HG03521 (cell line): Measurements from ENCODE around the gene RBP5.
"Not testable (repeated sequence)": the region's sequence is repeated elsewhere in the genome, so short reads cannot be mapped to it uniquely, and the experiment has no call there.

Experiments
- ATAC-seq: cut with Tn5 transposase; IDR thresholded peaks from one replicate; pipeline ENCODE4 v1.9.1; 2021; ENCODE audit warnings: mild to moderate bottlenecking, moderate library complexity; ENCODE audit not compliant: unreplicated experiment

Gene RBP5

DNA sequence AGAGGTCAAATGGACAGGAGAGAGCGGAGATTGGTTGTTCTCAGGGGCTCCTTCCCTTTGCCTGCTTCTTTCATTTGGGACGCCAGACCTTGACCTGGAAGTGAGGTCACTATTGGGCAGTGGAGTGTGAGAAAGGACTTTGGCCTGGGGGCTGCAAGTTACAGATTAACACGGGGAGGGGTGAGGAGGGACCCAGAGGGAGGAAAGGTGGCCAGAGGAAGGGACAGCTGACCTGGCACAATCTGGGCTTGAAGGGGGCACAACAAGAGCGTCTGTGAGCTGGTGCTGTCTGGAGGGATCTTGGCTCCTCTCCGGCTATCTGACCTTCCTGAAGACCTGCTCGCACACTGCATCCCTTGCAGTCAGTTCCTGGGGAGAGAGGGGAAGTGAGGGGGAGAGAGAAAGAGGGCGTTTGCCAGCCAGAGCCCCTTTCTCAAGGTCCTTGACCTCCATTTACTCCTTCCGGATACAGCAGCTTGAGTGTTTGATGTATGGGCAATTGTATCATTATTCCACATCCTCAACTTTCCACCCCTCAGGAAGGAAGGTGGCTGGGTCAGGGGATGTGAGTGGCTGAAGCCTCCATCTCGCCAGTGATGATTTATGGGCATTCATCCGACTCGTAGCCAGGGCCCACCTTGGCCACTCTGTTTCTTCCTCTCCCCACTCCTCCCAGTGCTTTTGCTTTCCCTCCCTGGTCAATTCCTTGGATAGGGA is 4.7 kb downstream of the RBP5 start:
- ATAC-seq: no peak

DNA sequence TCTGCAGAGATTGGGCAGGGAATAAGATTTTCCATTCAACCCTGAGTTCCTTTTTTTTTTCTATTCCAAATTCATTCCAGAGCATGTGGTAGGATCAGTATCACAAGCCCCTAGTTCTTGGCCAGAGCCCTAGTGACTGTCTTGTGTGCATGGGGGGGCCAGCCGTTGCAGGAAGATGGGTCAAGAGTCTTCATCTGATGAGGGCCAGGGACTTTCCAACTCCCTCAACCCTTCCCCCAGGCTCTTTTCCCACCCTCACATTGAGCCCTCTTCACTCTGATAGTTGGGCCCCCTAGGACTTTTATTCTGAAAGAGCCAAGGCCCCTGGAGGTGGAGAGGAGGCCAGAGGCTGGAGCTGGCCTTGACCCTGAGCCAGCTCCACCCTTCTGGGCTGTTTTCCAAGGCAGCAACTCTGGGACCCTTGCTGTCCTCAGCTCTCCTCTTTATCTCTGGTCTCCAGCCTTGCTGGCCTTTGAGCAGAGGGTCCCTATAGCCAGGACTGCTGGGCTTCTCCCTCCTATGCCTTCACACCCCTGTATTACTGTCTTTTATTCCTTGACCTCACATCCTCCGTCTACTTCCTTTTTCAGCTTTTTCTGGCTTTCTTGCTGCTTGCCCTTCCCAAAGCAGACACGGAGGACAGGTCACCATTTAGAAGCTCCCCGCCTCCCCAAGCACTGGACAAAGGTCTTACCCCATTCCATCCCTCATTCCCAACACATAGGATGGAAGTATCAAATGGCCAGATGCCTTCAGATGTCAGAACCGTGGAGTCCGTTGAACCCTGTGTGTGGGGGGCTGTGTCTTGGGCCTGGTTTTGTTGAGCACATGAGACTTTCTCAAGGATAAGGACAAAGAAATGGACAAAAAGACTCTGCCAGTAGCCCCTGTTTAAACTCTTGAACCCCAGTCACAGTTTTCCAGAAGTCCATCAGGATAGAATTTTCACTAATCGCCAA is 5.6 kb downstream of the RBP5 start:
- ATAC-seq: no peak

DNA sequence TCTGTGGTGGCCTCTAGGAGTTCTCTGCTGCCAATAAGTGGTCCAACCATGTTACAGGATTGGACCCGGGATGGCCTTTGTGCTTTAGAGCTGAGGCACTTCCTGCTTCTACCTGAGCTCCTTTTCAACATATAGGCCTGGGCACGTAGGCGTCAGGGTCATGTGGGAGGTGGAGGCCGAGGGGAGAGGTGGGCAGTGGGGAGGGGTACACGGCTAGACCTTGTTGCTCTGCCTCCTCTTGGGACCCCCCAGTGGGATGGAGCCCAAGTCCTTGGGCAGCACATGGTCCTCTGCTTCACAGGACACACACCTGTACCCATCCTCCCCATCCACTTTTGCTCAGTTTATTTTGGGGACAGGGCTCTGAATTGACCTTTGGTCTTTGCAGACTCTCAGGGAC is 7.4 kb downstream of the RBP5 start:
- no peak for ATAC-seq

DNA sequence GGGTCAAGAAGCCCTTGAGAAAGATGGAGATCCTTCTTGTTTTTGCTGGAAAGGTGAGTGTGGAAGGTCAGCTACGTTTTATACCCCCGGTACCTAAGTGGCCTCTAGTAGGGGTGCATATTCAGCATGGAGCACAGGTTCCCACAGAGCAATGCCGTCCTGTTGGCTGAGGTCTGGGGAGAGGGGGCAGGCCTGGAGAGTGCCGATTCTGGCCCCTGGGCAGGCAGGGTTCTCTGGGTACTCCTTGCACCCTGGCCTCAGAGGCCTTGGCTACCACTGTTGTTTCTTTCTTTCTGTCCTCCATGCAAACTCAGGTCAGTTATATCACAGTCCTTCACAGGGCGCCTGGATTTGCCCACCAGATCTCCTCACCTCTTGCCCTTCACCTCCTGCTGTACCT is 8.5 kb downstream of the RBP5 start:
- ATAC-seq: no peak

DNA sequence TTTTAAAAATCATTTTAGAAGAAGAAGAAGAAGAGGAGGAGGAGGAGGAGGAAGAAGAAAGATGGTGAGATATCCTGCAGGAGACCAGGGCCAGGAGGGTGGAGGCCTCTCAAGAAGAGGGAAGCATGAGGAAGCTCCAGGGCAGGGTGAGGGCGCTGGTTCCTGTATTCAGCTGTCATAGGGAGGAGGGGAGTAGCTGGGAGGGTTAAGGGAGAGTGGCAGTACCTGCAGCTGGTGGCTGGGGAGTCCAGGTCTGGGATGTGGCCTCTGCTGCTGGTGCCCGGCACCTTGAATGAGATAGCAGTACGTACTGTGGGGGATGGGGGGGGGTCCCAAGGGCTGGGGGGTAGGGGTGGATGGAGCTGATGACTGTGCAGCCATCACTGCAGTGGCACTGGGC is 9.8 kb downstream of the RBP5 start:
- no peak for ATAC-seq

DNA sequence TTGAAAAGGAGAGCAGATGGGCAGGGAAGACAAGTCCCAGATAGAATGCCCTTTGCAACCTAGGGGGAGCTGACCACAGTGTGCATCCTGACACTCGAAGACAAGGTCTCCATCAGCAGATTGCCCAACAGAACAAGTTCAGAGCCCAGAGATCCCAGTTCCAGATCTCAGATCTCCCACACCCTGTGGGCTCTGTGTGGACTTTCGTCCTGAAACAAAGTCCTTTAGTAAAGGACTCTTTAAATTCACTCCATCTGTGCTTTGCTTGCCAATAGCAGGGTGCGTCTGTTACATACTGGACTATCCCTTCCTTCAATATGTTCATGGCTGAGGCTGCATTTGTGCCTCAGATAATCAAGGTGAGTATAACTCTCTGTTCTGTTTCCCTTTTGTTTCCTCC is 11.0 kb downstream of the RBP5 start:
- ATAC-seq: no peak

DNA sequence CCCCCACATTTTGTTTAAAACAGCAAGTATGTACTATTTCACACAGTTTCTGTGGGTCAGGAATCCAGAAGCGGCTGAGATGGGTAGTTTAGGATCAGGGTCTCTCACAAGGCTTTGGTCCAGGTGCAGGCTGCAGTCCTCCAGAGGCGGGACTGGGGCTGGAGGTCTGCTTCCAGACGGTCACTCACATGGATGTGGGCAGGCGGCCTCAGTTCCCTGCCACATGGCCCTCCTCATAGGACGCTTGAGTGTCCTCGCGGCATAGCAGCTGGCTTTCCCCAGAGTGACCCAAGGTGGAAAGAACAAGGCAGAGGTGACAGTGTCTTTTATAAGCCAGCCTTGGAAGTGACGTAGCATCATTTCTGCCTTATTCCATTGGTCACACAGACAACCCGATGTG is 11.8 kb downstream of the RBP5 start:
- ATAC-seq: no peak

DNA sequence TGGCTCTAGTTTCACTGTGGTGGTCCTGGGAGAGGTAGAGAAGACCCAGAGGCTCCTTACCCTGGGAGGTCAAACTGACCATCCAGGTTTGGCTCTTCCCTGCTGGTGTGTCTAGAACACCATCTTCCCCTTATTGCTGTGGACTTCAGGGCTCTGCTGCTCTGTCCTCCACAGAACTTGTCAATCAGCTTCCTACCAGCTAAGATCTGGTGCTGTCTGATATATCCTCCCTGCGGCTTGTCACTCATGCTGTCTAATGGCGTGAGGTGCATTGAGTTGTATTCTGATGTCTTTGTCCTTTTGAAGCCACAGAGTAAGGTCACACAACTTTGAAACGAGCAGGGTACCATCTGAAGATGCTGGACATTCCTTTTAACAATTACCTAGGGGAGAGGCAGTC is 12.5 kb downstream of the RBP5 start:
- ATAC-seq: no peak

DNA sequence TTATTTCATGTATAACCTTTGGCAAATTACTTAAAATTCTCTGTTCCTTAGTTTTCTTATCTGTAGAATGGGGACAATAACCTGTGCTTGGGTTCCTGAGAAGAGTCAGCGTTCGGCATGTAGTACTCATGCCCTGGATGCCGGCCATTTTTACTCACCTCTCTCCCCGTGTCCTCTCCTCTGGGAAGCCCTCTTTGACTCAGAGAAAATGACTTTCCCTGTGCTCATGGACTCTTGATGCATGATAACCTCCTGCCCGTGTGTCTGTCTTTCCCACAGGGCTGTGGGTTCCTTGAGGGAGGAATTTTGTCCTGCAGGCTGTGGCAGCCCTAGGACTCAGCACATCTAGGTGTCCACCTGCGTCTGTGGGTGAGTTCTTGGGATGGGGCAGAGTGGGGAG is 13.8 kb downstream of the RBP5 start:
- no peak for ATAC-seq

DNA sequence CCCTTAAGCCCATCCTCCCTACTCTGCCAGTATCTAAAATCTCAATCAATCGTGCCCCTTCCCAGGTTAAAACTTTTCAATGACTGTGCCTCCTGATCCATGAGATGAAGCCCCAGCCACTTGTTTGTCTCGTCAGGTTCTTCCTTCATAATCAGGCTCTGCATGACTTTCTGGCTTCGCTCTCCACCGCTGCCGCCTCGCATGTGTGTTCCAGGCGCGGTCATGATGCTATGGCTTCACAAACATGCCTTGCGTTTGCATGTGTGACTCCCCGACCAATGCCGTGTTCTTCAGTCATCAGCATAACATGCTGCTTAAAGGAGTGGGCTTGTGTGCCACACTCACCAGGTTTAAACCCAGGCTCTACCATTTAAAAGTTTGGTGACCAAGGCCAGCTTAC is 14.7 kb downstream of the RBP5 start:
- no peak for ATAC-seq

DNA sequence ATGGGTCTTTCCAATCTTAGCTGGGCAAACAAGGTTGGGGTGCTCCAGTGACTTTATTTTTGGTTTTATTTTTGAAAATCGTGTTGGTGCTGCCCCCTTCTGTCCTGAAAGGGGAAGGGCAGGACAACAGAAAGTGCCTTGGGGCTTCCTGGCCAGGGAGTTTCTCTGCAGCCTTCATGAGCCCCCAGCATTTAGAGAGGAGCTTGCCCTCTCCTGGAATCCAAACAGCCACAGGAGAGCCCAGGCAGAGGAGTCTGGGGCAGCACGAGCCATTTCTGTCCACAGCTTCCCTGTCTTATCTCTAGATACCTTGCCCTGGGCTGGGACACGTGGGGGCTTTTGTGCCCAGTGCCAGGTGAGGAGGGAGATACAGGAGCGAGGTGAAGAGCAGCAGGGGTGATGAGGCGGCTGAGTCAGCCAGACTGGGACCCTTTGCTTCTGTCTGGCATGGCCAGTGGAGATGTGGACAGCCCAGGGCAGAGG is 15.3 kb downstream of the RBP5 start:
- no peak for ATAC-seq

DNA sequence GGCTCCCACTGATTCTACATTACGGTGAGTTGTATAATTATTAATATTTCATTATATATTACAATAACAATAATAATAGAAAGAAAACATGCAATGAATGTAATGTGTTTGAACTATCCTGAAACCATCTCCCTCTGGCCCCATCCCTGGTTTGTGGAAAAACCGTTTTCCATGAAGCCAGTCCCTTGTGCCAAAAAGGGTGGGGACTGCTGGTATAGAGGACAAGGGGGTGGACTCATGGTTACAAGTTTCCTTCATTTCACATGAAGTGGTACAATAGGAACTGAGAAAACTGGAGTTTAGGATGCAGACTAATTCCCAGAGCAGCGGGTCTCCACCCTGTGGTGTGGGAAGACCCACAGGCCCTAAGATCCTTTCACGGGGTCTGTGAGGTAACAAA is 16.6 kb downstream of the RBP5 start:
- ATAC-seq: no peak

DNA sequence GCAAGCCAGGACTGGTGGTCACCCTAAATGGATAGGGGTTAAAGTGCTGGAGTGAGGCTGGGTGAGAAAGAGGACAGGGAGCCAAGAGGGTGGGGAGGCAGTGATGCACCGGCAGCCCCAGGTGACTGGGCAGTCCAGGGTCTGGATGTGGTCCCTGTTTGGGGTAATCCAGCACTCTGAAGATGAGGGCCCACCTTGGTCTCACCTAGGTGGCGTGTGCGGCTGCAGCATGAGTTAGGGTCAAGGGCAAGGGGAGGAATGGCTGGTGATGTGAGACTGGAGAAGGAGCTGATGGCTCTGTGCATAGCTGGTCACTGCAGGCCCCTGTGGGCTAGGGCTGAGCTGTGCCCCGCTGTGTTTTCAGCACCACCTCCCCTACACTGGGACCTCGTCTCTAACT is 18.0 kb downstream of the RBP5 start:
- no peak for ATAC-seq

DNA sequence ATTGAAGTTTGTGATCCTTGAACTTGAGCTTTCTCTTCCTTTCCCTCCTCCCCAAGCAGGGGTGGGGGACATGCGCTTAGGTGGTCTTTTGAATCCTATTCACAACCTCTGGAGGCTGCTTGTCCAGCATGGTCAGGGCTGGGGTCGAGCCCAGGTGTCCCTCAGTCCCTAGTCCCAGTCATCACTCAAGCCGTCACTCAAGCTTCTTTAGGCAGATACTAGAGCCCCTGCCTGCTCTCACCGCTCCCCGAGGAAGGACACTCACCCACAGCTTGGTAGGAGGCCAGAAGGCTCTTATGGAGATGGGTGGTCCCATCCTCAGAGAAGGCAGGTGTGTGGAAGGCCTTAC is 19.1 kb downstream of the RBP5 start:
- ATAC-seq: no peak

DNA sequence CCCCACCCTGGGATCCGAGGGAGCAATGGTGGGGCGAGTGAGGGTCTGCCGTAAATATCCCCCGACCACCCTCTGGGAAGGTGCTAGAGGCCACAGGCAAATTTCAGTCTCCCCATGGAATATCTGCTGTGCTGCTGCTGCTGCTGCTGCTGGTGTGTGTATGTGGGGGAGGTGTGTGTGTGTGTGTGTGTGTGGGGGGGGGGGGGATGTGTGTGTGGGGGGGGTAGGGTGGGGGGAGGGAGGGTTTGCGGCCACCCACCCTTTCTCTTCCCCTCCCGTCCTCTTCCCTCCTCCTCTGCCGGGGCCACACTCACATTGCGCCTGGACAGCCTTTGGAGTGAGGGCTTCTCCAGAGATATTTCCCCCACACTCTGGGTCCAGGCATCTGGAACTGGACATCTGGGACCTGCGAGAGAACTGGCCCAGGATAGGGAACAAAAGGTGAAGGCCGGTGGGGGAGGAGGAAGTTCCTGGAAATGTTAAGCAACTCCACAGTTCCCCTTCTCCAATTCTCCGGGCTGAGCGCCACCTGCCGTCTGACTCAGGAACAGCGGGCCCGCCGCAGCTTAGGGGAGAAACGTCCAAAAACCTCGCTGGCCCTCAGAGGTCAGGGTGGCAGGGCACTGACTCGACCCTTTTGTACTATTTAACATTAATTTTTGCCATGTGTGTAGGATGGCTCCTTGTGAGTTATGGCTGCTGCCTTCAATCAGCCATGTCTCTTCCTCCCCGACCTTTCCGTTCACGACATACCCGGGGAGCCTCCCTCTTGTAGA is 19.7 kb downstream of the RBP5 start, which contains the start of gene C1RL:
Gene C1RL (minus strand): TSS at position 419 of the 776 bp plus-strand sequence. CDS start 34 bp downstream, at position 385.
- ATAC-seq: peak; percentile 5

DNA sequence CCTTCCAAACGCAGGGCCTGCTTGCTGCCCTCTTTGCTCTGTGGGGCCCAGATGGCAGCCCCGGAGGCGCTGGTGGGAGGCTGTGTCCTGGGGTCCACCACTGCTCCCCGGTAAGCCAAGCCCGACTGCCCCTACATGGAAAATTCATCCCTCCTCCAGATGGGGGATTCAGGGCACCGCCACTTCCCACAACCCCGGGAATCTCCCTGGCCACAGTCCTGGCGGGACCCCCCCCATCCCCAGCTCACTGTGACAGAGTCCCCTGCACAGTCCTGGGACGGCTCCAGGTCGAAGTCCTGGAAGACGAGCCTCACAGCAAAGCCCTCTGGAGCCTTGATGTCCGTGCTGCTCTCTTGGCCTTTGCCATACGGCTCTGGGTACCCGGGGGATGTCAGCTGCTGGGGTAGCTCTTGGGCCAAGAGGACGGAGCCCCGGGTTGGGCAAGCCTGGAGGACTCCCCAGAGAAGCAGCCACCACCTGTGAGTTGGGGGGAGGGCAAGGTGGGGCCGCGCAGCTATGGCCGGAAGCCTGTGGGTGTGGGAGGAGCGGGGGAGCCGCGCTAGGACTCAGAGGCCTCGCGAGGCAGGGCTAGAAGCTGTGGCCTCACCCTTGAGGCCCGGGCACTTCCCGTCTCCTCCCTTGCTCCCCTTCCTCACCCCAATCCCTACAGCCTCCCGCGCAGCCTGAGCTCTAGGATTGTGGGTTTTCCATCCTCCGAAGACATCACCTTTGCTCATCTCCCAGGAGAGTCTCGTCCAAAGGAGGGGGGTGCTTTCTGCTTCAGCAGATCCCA is 20.5 kb downstream of the RBP5 start:
- peak; percentile 92 for ATAC-seq

DNA sequence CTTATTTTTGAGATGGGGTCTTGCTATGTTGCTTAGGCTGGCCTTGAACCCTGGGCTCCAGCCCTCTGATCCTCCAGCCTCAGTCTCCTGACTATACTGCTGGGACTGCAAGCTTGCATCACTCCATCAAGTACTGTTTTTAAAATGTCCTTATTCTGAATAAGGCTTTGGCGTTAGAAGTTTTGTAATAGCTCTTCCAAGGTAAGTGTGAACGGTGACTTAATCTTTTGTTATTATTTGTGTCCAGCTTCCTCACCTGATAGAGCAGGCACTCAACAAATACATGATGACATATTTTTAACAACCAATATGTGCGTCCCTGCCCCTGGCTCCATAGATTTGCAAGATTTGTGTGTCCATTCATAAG is 21.1 kb downstream of the RBP5 start:
- ATAC-seq: no peak

DNA sequence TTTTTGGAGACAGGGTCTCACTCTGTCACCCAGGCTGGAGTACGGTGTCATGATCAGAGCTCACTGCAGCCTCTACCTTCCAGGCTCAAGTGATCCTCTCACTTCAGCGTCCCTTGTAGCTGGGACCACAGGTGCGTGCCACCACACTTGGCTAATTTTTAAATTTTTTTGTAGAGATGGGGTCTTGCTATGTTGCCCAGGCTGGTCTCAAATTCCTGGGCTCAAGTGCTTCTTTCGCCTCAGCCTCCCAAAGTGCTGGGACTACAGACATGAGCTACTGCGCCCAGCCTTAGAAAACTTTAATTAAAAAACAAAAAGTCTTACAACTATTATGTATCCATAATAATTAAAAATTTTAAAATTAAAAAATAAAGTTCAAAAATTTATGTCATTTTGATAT is 21.5 kb downstream of the RBP5 start:
- ATAC-seq: not testable (repeated sequence)

DNA sequence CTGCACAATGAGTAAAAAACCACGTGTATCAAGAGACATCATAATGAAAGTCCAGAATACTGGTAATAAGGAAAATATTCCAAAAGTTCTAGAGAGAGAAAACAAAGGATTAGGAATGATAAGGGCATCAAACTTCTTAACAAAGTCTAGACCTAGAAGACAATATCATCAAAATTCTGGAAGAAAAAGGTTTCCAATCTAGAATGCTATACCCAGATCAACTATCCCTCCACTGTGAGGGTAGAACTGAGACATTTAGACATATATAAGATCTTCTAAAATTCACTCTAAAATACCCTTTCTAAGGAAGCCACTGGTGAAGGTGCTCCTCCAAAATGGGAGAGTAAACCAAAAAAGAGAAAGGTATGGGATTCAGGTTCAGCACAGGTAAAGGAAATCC is 22.6 kb downstream of the RBP5 start:
- no peak for ATAC-seq

DNA sequence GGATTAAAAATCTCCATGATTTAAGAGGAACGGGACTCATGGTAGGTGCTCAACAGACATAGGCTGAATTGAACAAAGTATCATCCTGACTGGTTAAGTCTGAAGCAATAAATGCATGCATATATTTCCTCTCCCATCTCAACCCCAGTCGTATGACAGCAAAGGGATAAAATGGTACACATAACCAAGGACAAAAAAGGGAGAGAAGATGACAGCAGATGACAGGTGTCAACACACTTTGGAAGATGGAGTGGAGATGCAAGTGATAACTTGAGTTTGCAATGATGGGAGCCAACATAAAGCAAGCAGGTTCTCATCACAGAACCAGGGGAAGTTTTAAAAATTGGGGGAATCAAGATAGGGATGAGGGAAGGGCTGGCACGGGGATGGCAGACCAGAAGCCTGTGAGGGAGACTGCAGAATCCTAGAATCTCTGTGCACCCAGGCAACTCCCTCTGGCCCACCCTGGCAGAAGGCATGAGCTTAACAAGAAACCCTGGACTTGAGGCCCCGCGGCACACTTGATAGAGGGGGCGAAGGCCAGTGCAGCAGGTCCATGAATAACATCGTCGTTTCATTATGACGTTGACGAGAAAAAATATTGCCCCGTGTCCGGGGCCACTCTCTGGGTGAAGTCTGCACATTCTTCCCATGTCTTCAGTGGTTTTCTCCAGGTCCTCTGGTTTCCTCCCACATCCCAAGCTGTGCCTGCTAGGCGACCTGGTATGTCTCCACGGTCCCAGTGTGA is 24.7 kb downstream of the RBP5 start:
- ATAC-seq: no peak
